Panc1 (cell line): Measurements from ENCODE around the gene SALL4. TPM values are rescaled to one million over a fixed set of nuclear protein-coding genes. Genes with fewer than 3 reads are reported as not detected.

Source experiments
- ATAC-seq: fragments of 200-7000 bp; cut with Tn5 transposase; 2 replicates; pipeline ENCODE4 v1.9.1; 2020; ENCODE audit warnings: mild to moderate bottlenecking, moderate library complexity
- BruUV-seq: library from RNA; stranded (reverse); fragments of 400-500 nt; replicated peaks from 2 replicates; lab custom pipeline; 2021; lab: Mats Ljungman, UMichigan
- CTCF ChIA-PET: fragments of 300-600 bp; sonication (Branson Sonifier 250); formaldehyde crosslinking; loops from one replicate; lab custom pipeline; 2022; ENCODE audit warnings: antibody characterized with exemption; lab: Charles Lee
- POLR2A ChIA-PET: fragments of 300-600 bp; sonication (Branson Sonifier 250); formaldehyde crosslinking; loops from one replicate; lab custom pipeline; 2022; ENCODE audit warnings: antibody characterized with exemption; lab: Charles Lee
- DNase-seq: peaks from one replicate; pipeline ENCODE4 v3.0.0-alpha.2; 2010; ENCODE audit warnings: low read depth, low spot score
- H3K27ac ChIP-seq: 2 replicates; pipeline ENCODE4 v1.5.1; 2011; ENCODE audit warnings: mild to moderate bottlenecking, low read length, inconsistent platforms
- H3K27me3 ChIP-seq: fragments of 200-500 bp; sonication (Bioruptor generic); 2 replicates; pipeline ENCODE4 v1.6.0; 2014; ENCODE audit warnings: low read length, inconsistent platforms; ENCODE audit not compliant: control insufficient read depth, insufficient read depth
- H3K36me3 ChIP-seq: fragments of 200-500 bp; sonication (Bioruptor generic); 2 replicates; pipeline ENCODE4 v1.5.1; 2014; ENCODE audit warnings: inconsistent platforms, mild to moderate bottlenecking, low read length, moderate library complexity; ENCODE audit not compliant: control insufficient read depth, insufficient read depth
- H3K4me1 ChIP-seq: 2 replicates; pipeline ENCODE4 v1.5.1; 2011; ENCODE audit warnings: inconsistent platforms, mild to moderate bottlenecking, low read length, moderate library complexity; ENCODE audit not compliant: control insufficient read depth, insufficient read depth
- H3K4me3 ChIP-seq, 2 experiments: 2 replicates each; pipeline ENCODE4 v1.5.1; 2011 to 2012; ENCODE audit warnings: low read depth in 2 of 2, low read length in 2 of 2, mild to moderate bottlenecking in 2 of 2, inconsistent platforms in 1 of 2, moderate library complexity in 1 of 2
- H3K9me3 ChIP-seq: fragments of 200-500 bp; sonication (Bioruptor generic); 2 replicates; pipeline ENCODE4 v1.5.1; 2014; ENCODE audit warnings: low read depth, mild to moderate bottlenecking, inconsistent platforms, low read length, moderate library complexity; ENCODE audit not compliant: control insufficient read depth, insufficient read depth
- POLR2AphosphoS5 ChIP-seq: IDR thresholded peaks from 2 replicates; pipeline ENCODE4 v1.6.1; 2012; ENCODE audit warnings: mild to moderate bottlenecking, low read depth, low read length, moderate library complexity
- SIN3A ChIP-seq: IDR thresholded peaks from 2 replicates; pipeline ENCODE4 v1.6.1; 2012; ENCODE audit warnings: low read depth, mild to moderate bottlenecking, low read length, moderate library complexity, borderline replicate concordance; ENCODE audit not compliant: insufficient read depth
- TCF7L2 ChIP-seq: IDR thresholded peaks from 2 replicates; pipeline ENCODE4 v1.6.1; 2011; ENCODE audit warnings: mild to moderate bottlenecking, low read depth, low read length, inconsistent platforms
- in situ Hi-C: cut with HindIII; loops from 2 replicates; pipeline ENCODE4 v1.10.0; 2016; ENCODE audit warnings: low sequenced_read_pairs, low pct_unique_long_range_greater_than_20kb
- intact Hi-C: fragments of 100-400 bp; cut with micrococcal nuclease; formaldehyde crosslinking; loops from one replicate; pipeline ENCODE4 v1.10.0; 2022; ENCODE audit not compliant: unreplicated experiment
- total RNA-seq: library from RNA; stranded (reverse); gene quantifications from one replicate; pipeline ENCODE4 v1.2.1, GENCODE V29; 2021; ENCODE audit not compliant: unreplicated experiment
- TF ChIP-seq, protein P1 (sequence below): fragments of 450-650 bp; IDR thresholded peaks from 2 replicates; pipeline ENCODE4 v1.5.1; 2017; ENCODE audit warnings: mild to moderate bottlenecking
- TF ChIP-seq, protein P2 (sequence below), 2 experiments: IDR thresholded peaks; 2 replicates each; pipeline ENCODE4 v1.6.1; 2011 to 2012; ENCODE audit warnings: low read depth in 2 of 2, control low read depth in 1 of 2, low read length in 1 of 2, mild to moderate bottlenecking in 1 of 2, moderate library complexity in 1 of 2; ENCODE audit not compliant: insufficient read depth in 1 of 2

SALL4 gene
- total RNA-seq, 1 experiment from 2014 or later: 1.6 TPM

DNA sequence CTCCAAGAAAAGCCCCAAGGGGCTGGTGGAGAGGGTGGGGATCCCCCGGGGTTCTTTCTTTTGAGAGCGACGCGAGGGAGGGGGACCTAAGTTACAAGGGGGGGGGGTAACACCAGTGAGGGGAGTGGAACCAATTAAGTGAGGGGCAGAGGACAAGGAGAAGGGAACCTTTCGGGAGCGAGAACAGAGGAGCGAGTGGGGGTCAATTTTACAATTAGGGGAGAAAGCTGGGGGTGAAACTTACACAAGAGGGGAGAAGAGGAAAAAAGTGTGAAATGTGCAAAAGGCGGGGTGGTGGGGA is 548 bp downstream of the SALL4 start:
- Histone ChIP-seq H3K4me1 (peaks cover 8% of the 10 kb centered on the region), H3K27me3 (no peaks in the 10 kb centered on the region), H3K27ac (peak overlapping the region; percentile 19; the same call in 1 of the 2 replicates), H3K9me3 (no peaks in the 10 kb centered on the region), H3K4me3 (peak overlapping the region in 1 of 2 experiments; percentile 65; a peak in 2 of 4 replicates), H3K36me3 (no peaks in the 10 kb centered on the region)
- POLR2A ChIA-PET: no interaction called here
- intact Hi-C loops (loop anchor here (5.0 kb wide), 1 partner anchor 261 kb away; no protein-coding TSS in a partner anchor), in situ Hi-C loops (no loop called here)
- TF ChIP-seq TCF7L2 (no peak), POLR2AphosphoS5 (no peak), SIN3A (no peak)
- TF ChIP-seq, protein P1, sequence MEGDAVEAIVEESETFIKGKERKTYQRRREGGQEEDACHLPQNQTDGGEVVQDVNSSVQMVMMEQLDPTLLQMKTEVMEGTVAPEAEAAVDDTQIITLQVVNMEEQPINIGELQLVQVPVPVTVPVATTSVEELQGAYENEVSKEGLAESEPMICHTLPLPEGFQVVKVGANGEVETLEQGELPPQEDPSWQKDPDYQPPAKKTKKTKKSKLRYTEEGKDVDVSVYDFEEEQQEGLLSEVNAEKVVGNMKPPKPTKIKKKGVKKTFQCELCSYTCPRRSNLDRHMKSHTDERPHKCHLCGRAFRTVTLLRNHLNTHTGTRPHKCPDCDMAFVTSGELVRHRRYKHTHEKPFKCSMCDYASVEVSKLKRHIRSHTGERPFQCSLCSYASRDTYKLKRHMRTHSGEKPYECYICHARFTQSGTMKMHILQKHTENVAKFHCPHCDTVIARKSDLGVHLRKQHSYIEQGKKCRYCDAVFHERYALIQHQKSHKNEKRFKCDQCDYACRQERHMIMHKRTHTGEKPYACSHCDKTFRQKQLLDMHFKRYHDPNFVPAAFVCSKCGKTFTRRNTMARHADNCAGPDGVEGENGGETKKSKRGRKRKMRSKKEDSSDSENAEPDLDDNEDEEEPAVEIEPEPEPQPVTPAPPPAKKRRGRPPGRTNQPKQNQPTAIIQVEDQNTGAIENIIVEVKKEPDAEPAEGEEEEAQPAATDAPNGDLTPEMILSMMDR: no peak
- TF ChIP-seq, protein P2, sequence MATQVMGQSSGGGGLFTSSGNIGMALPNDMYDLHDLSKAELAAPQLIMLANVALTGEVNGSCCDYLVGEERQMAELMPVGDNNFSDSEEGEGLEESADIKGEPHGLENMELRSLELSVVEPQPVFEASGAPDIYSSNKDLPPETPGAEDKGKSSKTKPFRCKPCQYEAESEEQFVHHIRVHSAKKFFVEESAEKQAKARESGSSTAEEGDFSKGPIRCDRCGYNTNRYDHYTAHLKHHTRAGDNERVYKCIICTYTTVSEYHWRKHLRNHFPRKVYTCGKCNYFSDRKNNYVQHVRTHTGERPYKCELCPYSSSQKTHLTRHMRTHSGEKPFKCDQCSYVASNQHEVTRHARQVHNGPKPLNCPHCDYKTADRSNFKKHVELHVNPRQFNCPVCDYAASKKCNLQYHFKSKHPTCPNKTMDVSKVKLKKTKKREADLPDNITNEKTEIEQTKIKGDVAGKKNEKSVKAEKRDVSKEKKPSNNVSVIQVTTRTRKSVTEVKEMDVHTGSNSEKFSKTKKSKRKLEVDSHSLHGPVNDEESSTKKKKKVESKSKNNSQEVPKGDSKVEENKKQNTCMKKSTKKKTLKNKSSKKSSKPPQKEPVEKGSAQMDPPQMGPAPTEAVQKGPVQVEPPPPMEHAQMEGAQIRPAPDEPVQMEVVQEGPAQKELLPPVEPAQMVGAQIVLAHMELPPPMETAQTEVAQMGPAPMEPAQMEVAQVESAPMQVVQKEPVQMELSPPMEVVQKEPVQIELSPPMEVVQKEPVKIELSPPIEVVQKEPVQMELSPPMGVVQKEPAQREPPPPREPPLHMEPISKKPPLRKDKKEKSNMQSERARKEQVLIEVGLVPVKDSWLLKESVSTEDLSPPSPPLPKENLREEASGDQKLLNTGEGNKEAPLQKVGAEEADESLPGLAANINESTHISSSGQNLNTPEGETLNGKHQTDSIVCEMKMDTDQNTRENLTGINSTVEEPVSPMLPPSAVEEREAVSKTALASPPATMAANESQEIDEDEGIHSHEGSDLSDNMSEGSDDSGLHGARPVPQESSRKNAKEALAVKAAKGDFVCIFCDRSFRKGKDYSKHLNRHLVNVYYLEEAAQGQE (IDR thresholded peaks at IDR 0.05; ENCODE audit: insufficient read depth in 1 of 2, low read depth in 2 of 2, low read length in 1 of 2): no peak
- DNase-seq (no peak), ATAC-seq (no peak)
- CTCF ChIA-PET: no interaction called here
- no TSS peak for BruUV-seq

DNA sequence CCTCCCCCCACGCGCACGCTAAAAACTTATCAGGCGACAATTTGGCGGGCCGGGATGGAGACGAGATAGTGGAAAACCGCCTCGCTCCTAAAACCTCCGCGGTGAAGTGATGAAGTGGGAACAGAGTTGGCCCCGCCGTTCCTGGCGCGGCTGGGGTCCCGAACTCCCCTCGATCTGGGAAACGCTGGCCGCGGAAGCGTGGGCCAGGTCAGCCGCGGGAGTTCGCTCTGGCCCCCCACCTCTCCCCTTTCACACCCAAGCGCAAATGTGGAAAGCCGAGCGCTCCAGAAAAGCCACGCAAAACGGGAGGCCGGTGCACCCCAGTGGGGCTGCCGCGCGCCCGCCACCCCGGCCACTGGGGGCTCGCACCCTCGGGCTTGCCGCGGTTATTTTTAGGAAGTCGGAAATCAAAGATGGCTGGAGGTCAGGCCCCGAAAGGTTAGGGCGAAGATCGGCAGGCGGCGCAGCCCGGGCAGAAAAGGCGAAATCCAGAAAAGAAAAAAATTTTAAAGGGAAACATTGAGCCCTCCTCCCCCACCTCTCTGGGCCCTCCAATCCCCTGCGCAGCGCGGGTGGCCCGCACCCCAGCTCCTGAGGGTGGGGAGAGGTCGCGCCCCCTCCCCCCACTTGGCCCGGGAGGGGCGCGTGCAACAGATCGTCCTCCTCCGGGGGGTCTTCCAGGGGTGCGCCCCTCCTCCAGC is 1.0 kb downstream of the SALL4 start:
- ATAC-seq: peak; percentile 27; the same call in 1 of the 2 replicates
- H3K9me3 ChIP-seq: no peaks in the 10 kb centered on the region
- no peaks in the 10 kb centered on the region for H3K36me3 ChIP-seq
- POLR2A ChIA-PET: no interaction called here
- DNase-seq: no peak
- CTCF ChIA-PET: no interaction called here
- intact Hi-C loops: loop anchor here (5.0 kb wide), 1 partner anchor 261 kb away; no protein-coding TSS in a partner anchor
- BruUV-seq: no TSS peak
- peaks cover 11% of the 10 kb centered on the region for H3K4me1 ChIP-seq
- no peak for TF ChIP-seq TCF7L2
- TF ChIP-seq, protein P1: peak; percentile 51
- TF ChIP-seq SIN3A: no peak
- H3K27me3 ChIP-seq: no peaks in the 10 kb centered on the region
- in situ Hi-C loops: no loop called here
- peak overlapping the region; percentile 50 to 65 for H3K4me3 ChIP-seq
- peak overlapping the region; percentile 72 for H3K27ac ChIP-seq
